Neural crest cell (in vitro differentiated cells): ENCODE results near the gene ORC4. TPM values are rescaled to one million over a fixed set of nuclear protein-coding genes. Genes with fewer than 3 reads are reported as not detected.
"Not testable (repeated sequence)": the region's sequence is repeated elsewhere in the genome, so short reads cannot be mapped to it uniquely, and the experiment has no call there.

Experiments used
- DNase-seq: peaks from one replicate; pipeline ENCODE4 v3.0.0; 2021; ENCODE audit warnings: low read depth, mixed read lengths, low spot score
- H3K27ac Mint-ChIP-seq: one replicate; pipeline ENCODE4 v1.8.0; 2021; ENCODE audit warnings: mild to moderate bottlenecking, mixed read lengths; ENCODE audit not compliant: unreplicated experiment
- H3K27me3 Mint-ChIP-seq: 2 replicates; pipeline ENCODE4 v1.8.0; 2021; ENCODE audit warnings: low read depth, mild to moderate bottlenecking, mixed read lengths
- H3K36me3 Mint-ChIP-seq: 2 replicates; pipeline ENCODE4 v1.8.0; 2021; ENCODE audit warnings: low read depth, mild to moderate bottlenecking, mixed read lengths
- H3K4me1 Mint-ChIP-seq: 2 replicates; pipeline ENCODE4 v1.8.0; 2021; ENCODE audit warnings: mixed read lengths
- H3K4me3 Mint-ChIP-seq: one replicate; pipeline ENCODE4 v1.8.0; 2021; ENCODE audit warnings: mild to moderate bottlenecking, mixed read lengths
- H3K9me3 Mint-ChIP-seq: 2 replicates; pipeline ENCODE4 v1.8.0; 2021; ENCODE audit warnings: mixed read lengths
- total RNA-seq: library from RNA; stranded (reverse); gene quantifications from 2 replicates; pipeline ENCODE4 v1.2.1, GENCODE V29; 2021
- TF ChIP-seq, protein P1 (sequence below): fragments of 200-600 bp; sonication (generic); conservative IDR thresholded peaks from 2 replicates; pipeline ENCODE4 v1.5.0; 2021; ENCODE audit warnings: antibody characterized with exemption, mild to moderate bottlenecking

The ORC4 gene
- total RNA-seq, 1 donor from 2014 or later: 65.1 TPM

DNA sequence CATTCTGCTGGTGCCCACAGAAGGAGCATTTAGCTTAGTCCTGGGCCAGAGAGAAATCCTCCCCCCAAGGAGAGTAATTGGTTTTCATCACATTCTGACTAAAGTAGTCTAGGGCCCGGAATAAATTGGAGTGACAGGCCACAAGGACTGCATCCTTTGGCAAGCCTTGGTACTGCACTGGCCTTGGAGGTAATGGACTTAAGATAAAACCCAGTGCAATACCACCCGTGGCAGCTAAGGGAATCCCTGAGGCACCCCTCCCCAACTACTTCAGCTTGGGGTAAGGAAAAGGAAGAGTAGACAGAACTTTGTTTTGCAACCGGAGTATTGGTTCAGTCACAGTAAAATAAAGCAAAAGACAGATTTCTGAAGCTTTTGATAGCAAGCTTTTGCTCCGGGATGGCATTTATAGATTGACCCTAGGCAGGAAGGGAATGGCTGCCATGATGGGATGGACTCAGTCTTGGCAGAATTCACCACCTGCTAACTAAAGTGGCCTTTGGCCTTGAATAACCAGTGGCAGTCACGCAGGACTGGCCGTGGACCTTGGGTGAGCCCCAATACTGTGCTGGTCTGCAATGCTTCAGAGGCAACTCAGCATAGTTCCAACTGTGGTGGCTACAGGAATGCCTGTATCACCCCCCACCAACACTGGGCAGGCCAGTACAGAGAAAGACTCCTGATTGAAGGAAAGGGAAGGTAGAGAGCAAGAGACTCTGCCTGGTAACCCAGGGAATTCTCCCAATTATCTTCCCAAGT, 14.1 kb downstream of the ORC4 start:
- Mint-ChIP-seq H3K4me3 (no peak overlapping the region), H3K27me3 (no peaks in the 10 kb centered on the region), H3K4me1 (no peaks in the 10 kb centered on the region), H3K9me3 (peaks cover 31% of the 10 kb centered on the region), H3K27ac (no peak overlapping the region), H3K36me3 (peaks cover 74% of the 10 kb centered on the region)
- TF ChIP-seq, protein P1, sequence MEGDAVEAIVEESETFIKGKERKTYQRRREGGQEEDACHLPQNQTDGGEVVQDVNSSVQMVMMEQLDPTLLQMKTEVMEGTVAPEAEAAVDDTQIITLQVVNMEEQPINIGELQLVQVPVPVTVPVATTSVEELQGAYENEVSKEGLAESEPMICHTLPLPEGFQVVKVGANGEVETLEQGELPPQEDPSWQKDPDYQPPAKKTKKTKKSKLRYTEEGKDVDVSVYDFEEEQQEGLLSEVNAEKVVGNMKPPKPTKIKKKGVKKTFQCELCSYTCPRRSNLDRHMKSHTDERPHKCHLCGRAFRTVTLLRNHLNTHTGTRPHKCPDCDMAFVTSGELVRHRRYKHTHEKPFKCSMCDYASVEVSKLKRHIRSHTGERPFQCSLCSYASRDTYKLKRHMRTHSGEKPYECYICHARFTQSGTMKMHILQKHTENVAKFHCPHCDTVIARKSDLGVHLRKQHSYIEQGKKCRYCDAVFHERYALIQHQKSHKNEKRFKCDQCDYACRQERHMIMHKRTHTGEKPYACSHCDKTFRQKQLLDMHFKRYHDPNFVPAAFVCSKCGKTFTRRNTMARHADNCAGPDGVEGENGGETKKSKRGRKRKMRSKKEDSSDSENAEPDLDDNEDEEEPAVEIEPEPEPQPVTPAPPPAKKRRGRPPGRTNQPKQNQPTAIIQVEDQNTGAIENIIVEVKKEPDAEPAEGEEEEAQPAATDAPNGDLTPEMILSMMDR: no peak
- no peak for DNase-seq

DNA sequence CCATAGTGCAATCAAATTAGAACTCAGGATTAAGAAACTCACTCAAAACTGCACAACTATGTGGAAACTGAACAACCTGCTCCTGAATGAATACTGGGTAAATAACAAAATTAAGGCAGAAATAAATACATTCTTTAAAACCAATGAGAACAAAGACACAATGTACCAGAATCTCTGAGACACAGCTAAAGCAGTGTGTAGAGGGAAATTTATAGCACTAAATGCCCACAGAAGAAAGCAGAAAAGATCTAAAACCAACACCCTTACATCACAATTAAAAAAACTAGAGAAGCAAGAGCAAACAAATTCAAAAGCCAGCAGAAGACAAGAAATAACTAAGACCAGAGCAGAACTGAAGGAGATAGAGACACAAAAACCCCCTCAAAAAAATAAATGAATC, 18.1 kb downstream of the ORC4 start:
- Mint-ChIP-seq H3K36me3 (peaks cover 55% of the 10 kb centered on the region), H3K9me3 (peaks cover 19% of the 10 kb centered on the region)
- not testable (repeated sequence) for H3K27ac Mint-ChIP-seq, H3K4me3 Mint-ChIP-seq, H3K27me3 Mint-ChIP-seq, H3K4me1 Mint-ChIP-seq, DNase-seq

DNA sequence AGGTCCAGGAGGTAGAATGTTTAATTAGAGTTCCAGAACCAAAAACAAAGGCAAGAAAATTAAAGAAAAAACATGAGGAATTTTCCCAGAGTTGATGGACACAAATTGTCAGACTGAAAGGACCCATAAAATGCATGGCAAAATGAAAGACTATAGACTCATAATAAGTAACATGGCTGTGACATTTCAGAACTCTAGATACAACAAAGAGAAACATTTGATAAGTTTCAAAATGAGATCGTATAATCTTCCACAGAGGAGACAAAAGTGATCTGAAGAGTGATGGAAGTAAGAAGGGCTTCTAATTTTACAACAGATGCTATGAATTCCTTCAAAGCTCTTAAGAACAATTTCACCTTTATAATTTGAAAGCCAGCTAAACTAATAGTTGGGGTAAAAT, 20.4 kb downstream of the ORC4 start:
- TF ChIP-seq, protein P1: no peak
- no peak overlapping the region for H3K4me3 Mint-ChIP-seq
- peaks cover 10% of the 10 kb centered on the region for H3K4me1 Mint-ChIP-seq
- no peak for DNase-seq
- H3K9me3 Mint-ChIP-seq: peaks cover 22% of the 10 kb centered on the region
- peaks cover 58% of the 10 kb centered on the region for H3K36me3 Mint-ChIP-seq
- H3K27me3 Mint-ChIP-seq: no peaks in the 10 kb centered on the region
- H3K27ac Mint-ChIP-seq: no peak overlapping the region

DNA sequence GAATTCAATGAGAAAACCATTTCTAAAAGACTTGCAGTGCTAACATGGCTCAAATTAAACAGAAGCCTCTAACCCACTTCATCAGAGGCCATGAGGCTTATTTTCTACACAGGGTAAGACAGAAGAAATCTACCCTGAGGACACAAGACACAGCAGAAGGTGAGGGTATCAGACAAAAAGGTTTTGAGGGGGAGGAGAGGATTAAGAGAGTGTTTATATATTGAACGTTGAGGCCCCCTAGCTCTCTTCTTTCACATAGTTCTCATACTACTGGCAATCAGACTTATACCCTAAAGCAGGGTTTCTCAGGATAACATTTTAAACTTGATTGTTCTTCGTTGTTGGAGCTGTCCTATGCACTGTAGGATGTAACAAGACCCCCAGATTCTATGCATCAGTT, 21.4 kb downstream of the ORC4 start:
- H3K27me3 Mint-ChIP-seq: no peaks in the 10 kb centered on the region
- no peak overlapping the region for H3K27ac Mint-ChIP-seq
- H3K4me3 Mint-ChIP-seq: no peak overlapping the region
- H3K4me1 Mint-ChIP-seq: peaks cover 10% of the 10 kb centered on the region
- peaks cover 20% of the 10 kb centered on the region for H3K9me3 Mint-ChIP-seq
- TF ChIP-seq, protein P1: no peak
- H3K36me3 Mint-ChIP-seq: peaks cover 55% of the 10 kb centered on the region
- DNase-seq: no peak

DNA sequence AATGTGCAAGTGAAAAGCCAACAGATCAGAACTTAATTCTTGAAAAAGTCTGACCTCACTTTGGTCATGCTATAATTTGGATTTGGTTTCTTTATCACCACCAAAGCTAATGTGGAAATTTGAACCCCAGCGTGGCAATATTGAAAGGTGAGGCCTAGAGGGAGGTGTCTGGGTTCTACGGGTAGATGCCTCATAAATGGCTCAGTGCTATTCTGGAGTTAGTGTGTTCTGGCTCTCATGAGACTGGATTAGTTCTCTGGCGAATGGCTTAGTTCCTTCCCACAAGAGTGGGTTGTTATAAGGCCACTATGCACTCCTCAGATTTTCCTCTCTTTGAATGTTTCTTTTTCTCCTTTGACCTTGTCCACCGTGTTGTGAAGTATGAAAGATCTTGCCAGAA, 22.3 kb downstream of the ORC4 start:
- Mint-ChIP-seq H3K36me3 (peaks cover 47% of the 10 kb centered on the region), H3K4me3 (no peak overlapping the region), H3K4me1 (peaks cover 10% of the 10 kb centered on the region), H3K27ac (no peak overlapping the region), H3K27me3 (no peaks in the 10 kb centered on the region), H3K9me3 (peaks cover 17% of the 10 kb centered on the region)
- TF ChIP-seq, protein P1: no peak
- no peak for DNase-seq

DNA sequence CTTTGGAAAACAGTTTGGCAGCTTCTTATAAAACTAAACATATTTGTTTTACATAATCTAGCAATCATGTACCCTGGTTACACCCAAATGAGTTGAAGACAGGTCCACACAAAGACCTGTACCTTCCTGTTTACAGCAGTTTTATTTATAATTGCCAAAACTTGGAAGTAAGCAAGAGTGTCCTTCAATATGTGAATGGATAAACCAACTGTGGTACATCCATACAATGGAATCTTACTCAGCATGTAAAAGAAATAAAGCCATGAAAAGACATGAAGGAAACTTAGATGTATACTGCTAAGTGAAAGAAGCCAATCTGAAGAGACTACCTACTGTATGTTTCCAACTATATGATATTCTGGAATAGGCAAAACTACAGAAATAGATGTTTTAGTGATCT, 23.7 kb downstream of the ORC4 start:
- no peak overlapping the region for H3K4me3 Mint-ChIP-seq
- peaks cover 16% of the 10 kb centered on the region for H3K9me3 Mint-ChIP-seq
- TF ChIP-seq, protein P1: no peak
- DNase-seq: no peak
- peaks cover 36% of the 10 kb centered on the region for H3K36me3 Mint-ChIP-seq
- no peaks in the 10 kb centered on the region for H3K27me3 Mint-ChIP-seq
- no peak overlapping the region for H3K27ac Mint-ChIP-seq
- peaks cover 10% of the 10 kb centered on the region for H3K4me1 Mint-ChIP-seq

DNA sequence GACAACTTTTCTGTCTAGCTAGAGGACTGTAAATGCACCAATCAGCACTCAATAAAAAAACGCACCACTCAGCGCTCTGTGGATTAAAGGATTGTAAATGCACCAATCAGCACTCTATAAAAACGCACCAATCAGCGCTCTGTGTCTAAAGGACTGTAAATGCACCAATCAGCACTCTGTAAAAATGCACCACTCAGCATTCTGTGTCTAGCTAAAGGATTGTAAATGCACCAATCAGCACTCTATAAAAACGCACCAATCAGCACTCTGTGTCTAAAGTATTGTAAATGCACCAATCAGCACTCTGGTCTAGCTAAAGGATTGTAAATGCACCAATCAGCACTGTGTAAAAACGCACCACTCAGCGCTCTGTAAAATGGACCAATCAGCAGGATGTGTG, 25.6 kb downstream of the ORC4 start:
- not testable (repeated sequence) for H3K27ac Mint-ChIP-seq, H3K4me3 Mint-ChIP-seq
- H3K9me3 Mint-ChIP-seq: peaks cover 11% of the 10 kb centered on the region

More for the DNA sequence above, 25.6 kb downstream of the ORC4 start:
- Mint-ChIP-seq H3K36me3 (peaks cover 27% of the 10 kb centered on the region), H3K4me1 (peaks cover 12% of the 10 kb centered on the region)
- H3K27me3 Mint-ChIP-seq, DNase-seq: not testable (repeated sequence)
